Measurements from ENCODE around the gene BLTP2. TPM values are rescaled to one million over a fixed set of nuclear protein-coding genes. Genes with fewer than 3 reads are reported as not detected.

Gene BLTP2
- total RNA-seq, 4 donors from 2014 or later = 90.0 to 127 (median 98.2) TPM

DNA sequence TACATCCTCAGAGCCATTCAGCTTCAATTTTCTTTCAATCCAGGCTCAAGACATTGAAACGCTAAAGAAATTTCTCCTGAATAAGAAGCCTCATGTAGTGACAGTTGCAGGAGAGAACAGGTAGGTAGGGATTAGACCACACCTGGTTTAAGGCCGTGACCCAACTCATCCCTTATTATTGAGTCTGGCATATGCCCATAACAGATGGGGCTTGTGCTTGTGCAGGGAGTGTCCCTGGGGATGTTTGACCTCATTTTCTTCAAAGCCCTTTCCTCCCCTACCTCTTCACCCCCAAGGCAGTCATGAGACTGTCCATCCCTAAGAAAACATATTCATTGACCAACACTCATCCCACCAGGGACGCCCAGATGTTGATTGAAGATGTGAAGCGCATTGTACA lies 41.3 kb upstream of the BLTP2 start:
- no peak for DNase-seq (ENCODE audit: extremely low spot score)
- 79% methylated on average over 4 of the region's 4 CpGs for WGBS
- no peak overlapping the region for H3K27ac ChIP-seq (replicated peaks in 1 of 4)
- no peak overlapping the region for H3K4me3 ChIP-seq
- TF ChIP-seq EP300 (IDR thresholded peaks at IDR 0.05) = no peak
- no peak for TF ChIP-seq POLR2AphosphoS5 (IDR thresholded peaks at IDR 0.05)
- TF ChIP-seq, protein P1, sequence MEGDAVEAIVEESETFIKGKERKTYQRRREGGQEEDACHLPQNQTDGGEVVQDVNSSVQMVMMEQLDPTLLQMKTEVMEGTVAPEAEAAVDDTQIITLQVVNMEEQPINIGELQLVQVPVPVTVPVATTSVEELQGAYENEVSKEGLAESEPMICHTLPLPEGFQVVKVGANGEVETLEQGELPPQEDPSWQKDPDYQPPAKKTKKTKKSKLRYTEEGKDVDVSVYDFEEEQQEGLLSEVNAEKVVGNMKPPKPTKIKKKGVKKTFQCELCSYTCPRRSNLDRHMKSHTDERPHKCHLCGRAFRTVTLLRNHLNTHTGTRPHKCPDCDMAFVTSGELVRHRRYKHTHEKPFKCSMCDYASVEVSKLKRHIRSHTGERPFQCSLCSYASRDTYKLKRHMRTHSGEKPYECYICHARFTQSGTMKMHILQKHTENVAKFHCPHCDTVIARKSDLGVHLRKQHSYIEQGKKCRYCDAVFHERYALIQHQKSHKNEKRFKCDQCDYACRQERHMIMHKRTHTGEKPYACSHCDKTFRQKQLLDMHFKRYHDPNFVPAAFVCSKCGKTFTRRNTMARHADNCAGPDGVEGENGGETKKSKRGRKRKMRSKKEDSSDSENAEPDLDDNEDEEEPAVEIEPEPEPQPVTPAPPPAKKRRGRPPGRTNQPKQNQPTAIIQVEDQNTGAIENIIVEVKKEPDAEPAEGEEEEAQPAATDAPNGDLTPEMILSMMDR (IDR thresholded peaks at IDR 0.05) = no peak
- TF ChIP-seq POLR2A (IDR thresholded peaks at IDR 0.05; ENCODE audit: low read depth) = no peak
- intact Hi-C loops (cut with DNase I) = no loop called here
- no peaks in the 10 kb centered on the region for H3K4me1 ChIP-seq
- H3K36me3 ChIP-seq = peaks cover 100% of the 10 kb centered on the region in 4 donors
- H3K9me3 ChIP-seq = no peaks in the 10 kb centered on the region
- H3K27me3 ChIP-seq = no peaks in the 10 kb centered on the region

DNA sequence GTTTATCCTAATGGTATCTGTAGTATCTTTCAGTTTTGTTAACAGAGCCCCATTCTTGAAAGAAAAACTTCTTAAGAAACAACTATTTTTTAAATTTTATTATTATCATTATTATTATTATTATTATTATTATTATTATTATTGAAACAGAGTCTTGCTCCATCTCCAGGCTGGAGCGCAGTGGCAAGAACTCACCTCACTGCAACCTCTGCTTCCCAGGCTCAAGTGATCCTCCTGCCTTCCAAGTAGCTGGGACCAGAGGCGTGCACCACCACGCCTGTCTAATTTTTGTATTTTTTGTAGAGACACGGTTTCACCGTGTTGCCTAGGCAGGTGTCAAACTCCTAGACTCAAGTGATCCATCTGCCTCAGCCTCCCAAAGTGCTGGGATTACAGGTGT lies 40.4 kb upstream of the BLTP2 start:
- intact Hi-C loops (cut with DNase I) = no loop called here
- H3K4me1 ChIP-seq = no peaks in the 10 kb centered on the region
- WGBS = 94% methylated on average over 5 of the region's 5 CpGs
- no peaks in the 10 kb centered on the region for H3K27me3 ChIP-seq
- H3K27ac ChIP-seq (replicated peaks in 1 of 4) = no peak overlapping the region
- no peak overlapping the region for H3K4me3 ChIP-seq
- TF ChIP-seq EP300 (IDR thresholded peaks at IDR 0.05) (no peak), POLR2AphosphoS5 (IDR thresholded peaks at IDR 0.05) (no peak), POLR2A (IDR thresholded peaks at IDR 0.05; ENCODE audit: low read depth) (no peak)
- TF ChIP-seq, protein P1 (IDR thresholded peaks at IDR 0.05) = no peak
- DNase-seq (ENCODE audit: extremely low spot score) = no peak
- peaks cover 100% of the 10 kb centered on the region in 4 donors for H3K36me3 ChIP-seq
- H3K9me3 ChIP-seq = no peaks in the 10 kb centered on the region

DNA sequence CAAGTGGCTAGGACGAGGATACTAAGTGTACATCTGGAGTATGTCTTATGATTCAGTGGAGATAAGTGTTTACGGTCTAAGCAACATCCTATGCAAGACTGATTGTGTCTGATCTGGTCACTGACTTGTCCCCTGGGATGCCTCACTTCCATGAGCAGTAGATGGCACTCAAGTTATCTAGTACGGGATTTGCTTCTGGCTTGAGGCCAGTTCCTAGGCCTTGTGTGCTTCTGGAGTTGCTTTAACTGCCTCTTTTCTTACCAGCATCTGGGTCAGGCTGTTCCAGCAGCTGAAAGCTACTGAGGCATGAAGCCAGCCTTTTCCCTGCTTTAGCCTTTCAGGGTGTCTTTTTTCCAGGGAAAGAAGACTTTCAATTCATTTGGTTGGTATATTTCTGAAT lies 40.0 kb upstream of the BLTP2 start:
- Histone ChIP-seq H3K9me3 (no peaks in the 10 kb centered on the region), H3K27ac (replicated peaks in 1 of 4) (no peak overlapping the region), H3K36me3 (peaks cover 100% of the 10 kb centered on the region in 4 donors), H3K4me3 (no peak overlapping the region), H3K4me1 (no peaks in the 10 kb centered on the region), H3K27me3 (no peaks in the 10 kb centered on the region)
- WGBS = 50% methylated on average over 3 of the region's 3 CpGs
- DNase-seq (ENCODE audit: extremely low spot score) = no peak
- intact Hi-C loops (cut with DNase I) = no loop called here
- no peak for TF ChIP-seq EP300 (IDR thresholded peaks at IDR 0.05)
- no peak for TF ChIP-seq POLR2A (IDR thresholded peaks at IDR 0.05; ENCODE audit: low read depth)
- TF ChIP-seq, protein P1 (IDR thresholded peaks at IDR 0.05) = no peak
- TF ChIP-seq POLR2AphosphoS5 (IDR thresholded peaks at IDR 0.05) = no peak

DNA sequence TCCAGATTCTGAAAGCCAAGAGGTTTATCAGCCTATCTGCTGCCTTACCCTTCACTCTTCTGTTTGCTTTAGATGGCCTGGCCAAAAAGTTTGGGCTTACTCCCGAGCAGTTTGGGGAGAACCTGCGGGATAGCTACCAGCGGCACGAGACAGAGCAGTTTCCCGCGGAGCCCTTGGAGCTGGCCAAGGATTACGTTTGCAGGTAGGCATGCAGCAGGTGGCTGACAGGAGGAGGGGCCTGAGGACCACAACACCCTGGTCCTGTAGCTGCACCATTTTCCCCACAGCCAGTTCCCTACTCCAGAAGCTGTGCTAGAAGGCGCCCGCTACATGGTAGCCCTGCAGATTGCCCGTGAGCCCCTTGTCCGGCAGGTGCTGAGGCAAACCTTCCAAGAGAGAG lies 37.7 kb upstream of the BLTP2 start:
- H3K9me3 ChIP-seq = no peaks in the 10 kb centered on the region
- no peaks in the 10 kb centered on the region for H3K4me1 ChIP-seq
- H3K27ac ChIP-seq (replicated peaks in 1 of 4) = no peak overlapping the region
- H3K36me3 ChIP-seq = peaks cover 100% of the 10 kb centered on the region in 4 donors
- H3K4me3 ChIP-seq = no peak overlapping the region
- intact Hi-C loops (cut with DNase I) = no loop called here
- 98% methylated on average over 7 of the region's 11 CpGs for WGBS
- no peak for DNase-seq (ENCODE audit: extremely low spot score)
- H3K27me3 ChIP-seq = no peaks in the 10 kb centered on the region
- TF ChIP-seq EP300 (IDR thresholded peaks at IDR 0.05) (no peak), POLR2AphosphoS5 (IDR thresholded peaks at IDR 0.05) (no peak), POLR2A (IDR thresholded peaks at IDR 0.05; ENCODE audit: low read depth) (no peak)
- TF ChIP-seq, protein P1 (IDR thresholded peaks at IDR 0.05) = no peak

DNA sequence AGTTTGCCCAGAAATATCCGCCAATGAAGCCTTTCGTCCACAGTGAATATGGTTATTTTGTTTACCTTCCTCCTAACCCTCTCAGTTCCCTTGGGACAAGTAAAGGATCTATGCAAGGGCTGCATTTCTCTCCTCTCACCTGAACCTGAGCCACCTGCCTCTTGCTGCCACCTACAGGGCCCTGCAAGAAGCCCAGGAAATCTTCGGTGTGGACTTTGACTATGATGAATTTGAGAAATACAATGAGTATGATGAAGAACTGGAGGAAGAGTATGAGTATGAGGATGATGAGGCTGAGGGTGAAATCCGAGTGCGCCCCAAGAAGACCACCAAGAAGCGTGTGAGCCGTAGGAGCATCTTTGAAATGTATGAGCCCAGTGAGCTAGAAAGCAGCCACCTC lies 31.0 kb upstream of the BLTP2 start:
- peaks cover 98 to 100% (median 100%) of the 10 kb centered on the region in 4 donors for H3K36me3 ChIP-seq
- 82% methylated on average over 7 of the region's 7 CpGs for WGBS
- no peak overlapping the region for H3K27ac ChIP-seq (replicated peaks in 1 of 4)
- intact Hi-C loops (cut with DNase I) = no loop called here
- H3K9me3 ChIP-seq = no peaks in the 10 kb centered on the region
- no peaks in the 10 kb centered on the region for H3K27me3 ChIP-seq
- DNase-seq (ENCODE audit: extremely low spot score) = no peak
- TF ChIP-seq POLR2A (IDR thresholded peaks at IDR 0.05; ENCODE audit: low read depth) = no peak
- TF ChIP-seq, protein P1 (IDR thresholded peaks at IDR 0.05) = no peak
- no peaks in the 10 kb centered on the region for H3K4me1 ChIP-seq
- no peak overlapping the region for H3K4me3 ChIP-seq
